GM23338 (cell line): ENCODE data around the gene HLX. TPM values are rescaled to one million over a fixed set of nuclear protein-coding genes. Genes with fewer than 3 reads are reported as not detected.
A peak's percentile ranks its signal among the peaks of the same experiment; 100 is the strongest.

Source experiments
- ATAC-seq: fragments of 200-7000 bp; cut with Tn5 transposase; 3 replicates; pipeline ENCODE4 v1.9.1; 2020
- DNase-seq: peaks from one replicate; pipeline ENCODE4 v3.0.0-alpha.2; 2015; ENCODE audit warnings: low spot score
- H2AFZ ChIP-seq: fragments of 200-600 bp; sonication (generic); 2 replicates; pipeline ENCODE4 v1.8.0; 2016; ENCODE audit warnings: antibody characterized with exemption, mild to moderate bottlenecking, moderate library complexity
- H3F3A ChIP-seq: fragments of 200-600 bp; sonication (generic); replicated peaks from 2 replicates; pipeline ENCODE4 v1.8.0; 2017; ENCODE audit warnings: antibody characterized with exemption, mixed run types, low read depth
- H3K27ac ChIP-seq: fragments of 200-600 bp; sonication (generic); 2 replicates; pipeline ENCODE4 v1.6.1; 2016; ENCODE audit warnings: low read depth
- H3K27me3 ChIP-seq: fragments of 200-600 bp; sonication (generic); 2 replicates; pipeline ENCODE4 v1.8.0; 2016; ENCODE audit warnings: mild to moderate bottlenecking, mixed run types, moderate library complexity; ENCODE audit not compliant: insufficient read depth
- H3K36me3 ChIP-seq: fragments of 200-600 bp; sonication (generic); 2 replicates; pipeline ENCODE4 v1.8.0; 2016; ENCODE audit warnings: mild to moderate bottlenecking; ENCODE audit not compliant: insufficient read depth
- H3K4me1 ChIP-seq: fragments of 200-600 bp; sonication (generic); 2 replicates; pipeline ENCODE4 v1.8.0; 2016; ENCODE audit warnings: mild to moderate bottlenecking, moderate library complexity; ENCODE audit not compliant: insufficient read depth
- H3K4me2 ChIP-seq: fragments of 200-600 bp; sonication (generic); 2 replicates; pipeline ENCODE4 v1.7.1; 2017; ENCODE audit warnings: mixed run types
- H3K4me3 ChIP-seq: fragments of 200-600 bp; sonication (generic); 2 replicates; pipeline ENCODE4 v1.6.1; 2016; ENCODE audit warnings: mixed run types
- H3K79me2 ChIP-seq: fragments of 200-600 bp; sonication (generic); replicated peaks from 2 replicates; pipeline ENCODE4 v1.8.0; 2017; ENCODE audit warnings: mild to moderate bottlenecking; ENCODE audit not compliant: insufficient read depth
- H3K9me2 ChIP-seq: fragments of 200-600 bp; sonication (generic); 2 replicates; pipeline ENCODE4 v1.8.0; 2017; ENCODE audit not compliant: insufficient read depth
- H4K20me1 ChIP-seq: fragments of 200-600 bp; sonication (generic); replicated peaks from 2 replicates; pipeline ENCODE4 v1.8.0; 2017; ENCODE audit warnings: mild to moderate bottlenecking; ENCODE audit not compliant: insufficient read depth
- H3K27ac Mint-ChIP-seq: 2 replicates; pipeline ENCODE4 v1.8.0; 2020; ENCODE audit warnings: inconsistent platforms, mild to moderate bottlenecking, moderate library complexity, mixed read lengths
- H3K27me3 Mint-ChIP-seq: 3 replicates; pipeline ENCODE4 v1.8.0; 2022; ENCODE audit warnings: low read depth, mild to moderate bottlenecking, moderate library complexity, mixed read lengths, inconsistent platforms; ENCODE audit not compliant: insufficient read depth, poor library complexity
- H3K36me3 Mint-ChIP-seq: 3 replicates; pipeline ENCODE4 v1.8.0; 2021; ENCODE audit warnings: low read depth, mild to moderate bottlenecking, inconsistent platforms, moderate library complexity, mixed read lengths
- H3K4me1 Mint-ChIP-seq: 3 replicates; pipeline ENCODE4 v1.8.0; 2020; ENCODE audit warnings: mild to moderate bottlenecking, inconsistent platforms, mixed read lengths
- H3K4me3 Mint-ChIP-seq: 3 replicates; pipeline ENCODE4 v1.8.0; 2021; ENCODE audit warnings: moderate library complexity, mild to moderate bottlenecking, inconsistent platforms, mixed read lengths
- H3K9me3 Mint-ChIP-seq: 3 replicates; pipeline ENCODE4 v1.8.0; 2020; ENCODE audit warnings: moderate library complexity, mild to moderate bottlenecking, inconsistent platforms, mixed read lengths
- EZH2 ChIP-seq: fragments of 200-600 bp; sonication (generic); IDR thresholded peaks from one replicate; pipeline ENCODE4 v1.8.0; 2017; ENCODE audit warnings: antibody characterized with exemption, mild to moderate bottlenecking, low read depth; ENCODE audit not compliant: unreplicated experiment
- EZH2phosphoT487 ChIP-seq: fragments of 200-600 bp; sonication (generic); IDR thresholded peaks from one replicate; pipeline ENCODE4 v1.8.1; 2018; ENCODE audit warnings: antibody characterized with exemption; ENCODE audit not compliant: unreplicated experiment
- POLR2AphosphoS5 ChIP-seq: IDR thresholded peaks from 2 replicates; pipeline ENCODE4 v1.6.1; 2016; ENCODE audit warnings: antibody characterized with exemption, low read depth
- STAT1 ChIP-seq: IDR thresholded peaks from one replicate; pipeline ENCODE4 v1.6.1; 2016; ENCODE audit warnings: antibody characterized with exemption; ENCODE audit not compliant: unreplicated experiment
- ZNF114 ChIP-seq: fragments of 250-450 bp; sonication (Bioruptor Pico); IDR thresholded peaks from 2 replicates; pipeline ENCODE4 v1.5.0; 2020; ENCODE audit warnings: mild to moderate bottlenecking, moderate library complexity
- ZNF331 ChIP-seq: fragments of 250-450 bp; sonication (Bioruptor Pico); IDR thresholded peaks from 2 replicates; pipeline ENCODE4 v1.5.0; 2020; ENCODE audit warnings: low read depth, mild to moderate bottlenecking, moderate library complexity
- polyA plus RNA-seq: library from polyadenylated mRNA; unstranded; fragments of >200 nt; fragmentation: Nextera tagmentation; extraction: Ambion mirVana; gene quantifications from 2 replicates; pipeline ENCODE4 v1.2.1, GENCODE V29; 2016
- total RNA-seq: library from RNA; depleted of rRNA; stranded (reverse); fragments of >200 nt; shearing (Covaris generic); gene quantifications from 2 replicates; pipeline ENCODE4 v1.2.3, GENCODE V29; 2014
- TF ChIP-seq, protein P1 (sequence below): IDR thresholded peaks from 2 replicates; pipeline ENCODE4 v1.6.1; 2016; ENCODE audit warnings: antibody characterized with exemption

HLX gene
- total and polyA plus RNA-seq, 2 experiments from 2014 or later: 0.07 TPM; not detected in 1

DNA sequence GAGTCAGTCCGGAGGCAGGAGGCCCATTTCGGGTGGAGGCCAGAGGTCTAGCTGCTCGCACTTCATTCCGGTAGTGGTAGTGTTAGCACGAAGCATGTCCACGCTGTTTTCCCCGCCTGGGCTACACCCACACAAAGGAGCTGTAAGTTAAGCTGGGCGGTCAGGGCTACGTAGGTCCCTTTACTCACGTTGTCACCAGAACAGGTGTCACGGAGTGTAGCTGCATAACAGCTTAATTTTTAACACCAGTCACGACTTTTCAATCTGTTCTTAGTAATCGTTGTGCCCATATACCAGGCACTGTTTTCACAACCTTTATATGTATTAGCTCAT is 15.6 kb downstream of the HLX start:
- Histone ChIP-seq H4K20me1 (peaks cover 27% of the 10 kb centered on the region), H3K79me2 (no peaks in the 10 kb centered on the region), H3K36me3 (no peaks in the 10 kb centered on the region; the same call in 1 of the 2 replicates), H3K4me1 (peaks cover 32% of the 10 kb centered on the region), H3K27ac (no peak overlapping the region), H3K4me2 (peak overlapping the region; percentile 87), H3K4me3 (peak overlapping the region; percentile 58), H2AFZ (peak overlapping the region; percentile 90; the same call in 1 of the 2 replicates), H3K27me3 (peaks cover 100% of the 10 kb centered on the region), H3F3A (peaks cover 3% of the 10 kb centered on the region; the same call in 1 of the 2 replicates), H3K9me2 (no peaks in the 10 kb centered on the region)
- H3K9me3 Mint-ChIP-seq: peaks cover 14% of the 10 kb centered on the region
- TF ChIP-seq EZH2: peak; percentile 83
- TF ChIP-seq ZNF114: no peak
- DNase-seq (no peak), ATAC-seq (no peak)
- peaks cover 44% of the 10 kb centered on the region for H3K4me1 Mint-ChIP-seq
- H3K27me3 Mint-ChIP-seq: peaks cover 84% of the 10 kb centered on the region
- no peak overlapping the region for H3K27ac Mint-ChIP-seq
- peaks cover 3% of the 10 kb centered on the region; the same call in 1 of the 3 replicates for H3K36me3 Mint-ChIP-seq
- H3K4me3 Mint-ChIP-seq: peak overlapping the region; percentile 66

DNA sequence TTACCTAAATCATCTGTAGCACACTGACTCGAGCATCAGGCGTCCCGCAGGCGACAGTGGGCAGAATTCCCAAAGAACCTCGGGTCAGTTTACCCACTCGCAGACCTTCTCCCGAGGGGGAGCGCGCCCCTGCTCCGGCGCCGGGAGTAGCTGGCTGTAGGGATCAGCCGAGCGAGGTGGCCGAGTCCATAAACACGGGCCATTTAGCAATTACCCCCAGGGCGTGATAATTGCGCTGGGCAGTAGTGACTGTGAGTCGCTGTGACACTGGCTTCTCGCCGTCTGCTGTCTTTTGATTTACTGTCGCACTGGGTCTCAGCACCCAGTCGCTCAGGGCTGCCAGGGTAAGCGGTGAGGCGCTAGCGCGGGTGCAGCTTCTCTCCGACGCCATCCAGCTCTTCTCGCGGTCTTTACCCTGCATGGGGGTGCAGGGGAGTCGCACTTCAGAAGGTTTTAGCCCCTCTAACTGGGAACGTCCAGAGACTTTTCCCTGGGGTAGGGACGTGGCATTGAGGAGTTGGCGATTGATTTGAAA is 16.2 kb downstream of the HLX start:
- peak overlapping the region; percentile 66 for H3K4me3 Mint-ChIP-seq
- peaks cover 21% of the 10 kb centered on the region for H4K20me1 ChIP-seq
- peaks cover 3% of the 10 kb centered on the region; the same call in 1 of the 2 replicates for H3F3A ChIP-seq
- peak; percentile 16 for ATAC-seq
- peak overlapping the region; percentile 58 for H3K4me3 ChIP-seq
- H3K9me3 Mint-ChIP-seq: peaks cover 14% of the 10 kb centered on the region
- peak; percentile 88 for TF ChIP-seq EZH2
- TF ChIP-seq EZH2phosphoT487: peak; percentile 93
- no peak for TF ChIP-seq POLR2AphosphoS5
- peaks cover 99% of the 10 kb centered on the region for H3K27me3 ChIP-seq
- no peak overlapping the region for H3K27ac ChIP-seq
- H3K79me2 ChIP-seq: no peaks in the 10 kb centered on the region
- H3K9me2 ChIP-seq: no peaks in the 10 kb centered on the region
- no peak overlapping the region for H3K27ac Mint-ChIP-seq
- H3K36me3 ChIP-seq: no peaks in the 10 kb centered on the region; the same call in 1 of the 2 replicates
- H2AFZ ChIP-seq: 0 out of 2 replicates have a peak overlapping the region, but pooled peaks have one; percentile 11
- H3K36me3 Mint-ChIP-seq: peaks cover 3% of the 10 kb centered on the region; the same call in 1 of the 3 replicates
- H3K4me1 ChIP-seq: peaks cover 28% of the 10 kb centered on the region
- H3K27me3 Mint-ChIP-seq: peaks cover 79% of the 10 kb centered on the region
- peak overlapping the region; percentile 87 for H3K4me2 ChIP-seq
- H3K4me1 Mint-ChIP-seq: peaks cover 44% of the 10 kb centered on the region
- DNase-seq: peak; percentile 43

DNA sequence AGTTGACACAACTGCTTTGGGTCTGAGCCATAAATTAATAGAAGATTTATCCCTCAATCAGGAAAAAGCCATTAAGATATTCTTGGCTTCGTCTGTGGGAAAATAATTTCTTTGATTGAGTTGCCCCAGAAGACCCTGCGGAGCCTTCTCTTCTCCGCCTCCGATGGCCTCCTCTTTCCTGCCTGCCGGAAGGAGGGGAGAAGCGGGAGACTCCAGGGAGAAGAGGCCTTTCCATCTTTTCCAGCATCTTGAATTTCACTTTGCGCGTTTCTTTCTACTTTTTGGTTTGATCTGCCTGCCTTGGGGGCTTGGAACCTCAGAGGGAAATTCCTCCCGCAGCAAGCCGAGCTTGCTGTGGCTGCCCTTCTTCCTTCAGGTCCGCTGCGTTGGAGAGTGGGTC is 16.8 kb downstream of the HLX start:
- Histone ChIP-seq H3K79me2 (no peaks in the 10 kb centered on the region), H3K4me3 (peak overlapping the region; percentile 40), H3K27ac (no peak overlapping the region), H3K9me2 (no peaks in the 10 kb centered on the region), H3K4me2 (peak overlapping the region; percentile 87), H3K4me1 (peaks cover 22% of the 10 kb centered on the region), H3K36me3 (no peaks in the 10 kb centered on the region; the same call in 1 of the 2 replicates), H3K27me3 (peaks cover 97% of the 10 kb centered on the region), H3F3A (peaks cover 3% of the 10 kb centered on the region; the same call in 1 of the 2 replicates), H4K20me1 (peaks cover 15% of the 10 kb centered on the region), H2AFZ (no peak overlapping the region)
- H3K4me1 Mint-ChIP-seq: peaks cover 38% of the 10 kb centered on the region
- TF ChIP-seq, protein P1, sequence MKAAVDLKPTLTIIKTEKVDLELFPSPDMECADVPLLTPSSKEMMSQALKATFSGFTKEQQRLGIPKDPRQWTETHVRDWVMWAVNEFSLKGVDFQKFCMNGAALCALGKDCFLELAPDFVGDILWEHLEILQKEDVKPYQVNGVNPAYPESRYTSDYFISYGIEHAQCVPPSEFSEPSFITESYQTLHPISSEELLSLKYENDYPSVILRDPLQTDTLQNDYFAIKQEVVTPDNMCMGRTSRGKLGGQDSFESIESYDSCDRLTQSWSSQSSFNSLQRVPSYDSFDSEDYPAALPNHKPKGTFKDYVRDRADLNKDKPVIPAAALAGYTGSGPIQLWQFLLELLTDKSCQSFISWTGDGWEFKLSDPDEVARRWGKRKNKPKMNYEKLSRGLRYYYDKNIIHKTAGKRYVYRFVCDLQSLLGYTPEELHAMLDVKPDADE: no peak
- no peak for TF ChIP-seq ZNF331
- TF ChIP-seq ZNF114: no peak
- TF ChIP-seq EZH2: no peak
- peak; percentile 50 for TF ChIP-seq EZH2phosphoT487
- no peak for TF ChIP-seq STAT1
- peaks cover 14% of the 10 kb centered on the region for H3K9me3 Mint-ChIP-seq
- DNase-seq: peak; percentile 37
- H3K27ac Mint-ChIP-seq: no peak overlapping the region
- H3K4me3 Mint-ChIP-seq: peak overlapping the region; percentile 27; the same call in 1 of the 3 replicates
- peaks cover 73% of the 10 kb centered on the region for H3K27me3 Mint-ChIP-seq
- peaks cover 3% of the 10 kb centered on the region; the same call in 1 of the 3 replicates for H3K36me3 Mint-ChIP-seq
- ATAC-seq: no peak
